HCT116 (cell line): Measurements from ENCODE around the gene COLEC11.

Experiments used
- EZH2 ChIP-seq: fragments of 200-600 bp; sonication (generic); IDR thresholded peaks from 2 replicates; pipeline ENCODE4 v1.6.1; 2017; ENCODE audit warnings: antibody characterized with exemption, mixed run types
- EZH2phosphoT487 ChIP-seq: fragments of 200-600 bp; IDR thresholded peaks from 2 replicates; pipeline ENCODE4 v1.6.1; 2018; ENCODE audit warnings: antibody characterized with exemption, borderline replicate concordance
- JUND ChIP-seq: IDR thresholded peaks from 2 replicates; pipeline ENCODE4 v1.6.1; 2012
- POLR2A ChIP-seq: IDR thresholded peaks from 2 replicates; pipeline ENCODE4 v1.7.0; 2011; ENCODE audit warnings: borderline replicate concordance; ENCODE audit not compliant: insufficient read depth, insufficient read length; ENCODE audit errors: extremely low read depth
- POLR2AphosphoS5 ChIP-seq: IDR thresholded peaks from 2 replicates; pipeline ENCODE4 v1.6.1; 2011; ENCODE audit warnings: mild to moderate bottlenecking, low read depth, low read length, moderate library complexity
- RAD21 ChIP-seq: IDR thresholded peaks from 2 replicates; pipeline ENCODE4 v1.6.1; 2012; ENCODE audit warnings: low read depth, mild to moderate bottlenecking
- SP1 ChIP-seq: IDR thresholded peaks from 2 replicates; pipeline ENCODE4 v1.6.1; 2012; ENCODE audit warnings: low read depth
- TCF7L2 ChIP-seq: IDR thresholded peaks from 2 replicates; pipeline ENCODE4 v1.7.0; 2011; ENCODE audit warnings: borderline replicate concordance, inconsistent platforms; ENCODE audit not compliant: insufficient read depth, insufficient read length; ENCODE audit errors: extremely low read depth
- YY1 ChIP-seq: IDR thresholded peaks from 2 replicates; pipeline ENCODE4 v1.6.1; 2011; ENCODE audit warnings: low read length, low read depth, moderate library complexity, mild to moderate bottlenecking; ENCODE audit not compliant: insufficient replicate concordance; ENCODE audit errors: extremely low read depth
- ZNF274 ChIP-seq: fragments of 200-500 bp; sonication (Bioruptor generic); IDR thresholded peaks from 2 replicates; pipeline ENCODE4 v1.6.1; 2014; ENCODE audit warnings: mild to moderate bottlenecking, low read depth, low read length, inconsistent platforms
- TF ChIP-seq, protein P1 (sequence below), 3 experiments: fragments of 200-600 bp in 1 of 3; sonication (generic) in 1 of 3; IDR thresholded peaks in 2 of 3; conservative IDR thresholded peaks in 1 of 3; 2 replicates each; pipeline ENCODE4 v1.5.1; 2012 to 2017; ENCODE audit warnings: low read depth in 2 of 3, low read length in 2 of 3, antibody characterized with exemption in 1 of 3, borderline replicate concordance in 1 of 3, control low read depth in 1 of 3, mild to moderate bottlenecking in 1 of 3, mixed read lengths in 1 of 3, mixed run types in 1 of 3, moderate library complexity in 1 of 3; ENCODE audit not compliant: insufficient read depth in 1 of 3
- TF ChIP-seq, protein P2 (sequence below): IDR thresholded peaks from 2 replicates; pipeline ENCODE4 v1.6.1; 2012; ENCODE audit warnings: low read depth
- TF ChIP-seq, protein P3 (sequence below): IDR thresholded peaks from 2 replicates; pipeline ENCODE4 v1.6.1; 2012
- TF ChIP-seq, protein P4 (sequence below): IDR thresholded peaks from 2 replicates; pipeline ENCODE4 v1.6.1; 2012

DNA sequence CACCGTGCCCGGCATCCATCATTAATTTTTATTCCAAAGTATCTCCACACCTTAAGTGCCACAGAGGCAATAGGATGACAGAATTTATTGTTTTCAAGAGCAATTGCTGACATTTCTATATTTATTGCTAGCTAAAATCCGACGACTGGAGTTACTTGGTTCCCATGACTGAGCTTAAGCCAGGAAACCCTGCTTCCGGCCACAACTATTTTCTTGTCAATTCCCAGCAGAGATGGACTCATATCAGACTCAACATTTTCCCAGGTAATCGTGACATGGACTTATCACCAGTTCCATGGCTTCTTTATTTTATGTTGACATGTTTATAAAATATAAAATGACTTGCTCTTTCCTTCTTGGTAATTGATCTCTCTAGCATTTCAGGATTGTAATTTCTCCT lies 87.9 kb downstream of the COLEC11 start:
- TF ChIP-seq ZNF274 (no peak), POLR2AphosphoS5 (no peak), POLR2A (no peak), TCF7L2 (no peak), EZH2 (no peak), YY1 (no peak), EZH2phosphoT487 (no peak), RAD21 (no peak), SP1 (no peak), JUND (no peak)
- TF ChIP-seq, protein P1, sequence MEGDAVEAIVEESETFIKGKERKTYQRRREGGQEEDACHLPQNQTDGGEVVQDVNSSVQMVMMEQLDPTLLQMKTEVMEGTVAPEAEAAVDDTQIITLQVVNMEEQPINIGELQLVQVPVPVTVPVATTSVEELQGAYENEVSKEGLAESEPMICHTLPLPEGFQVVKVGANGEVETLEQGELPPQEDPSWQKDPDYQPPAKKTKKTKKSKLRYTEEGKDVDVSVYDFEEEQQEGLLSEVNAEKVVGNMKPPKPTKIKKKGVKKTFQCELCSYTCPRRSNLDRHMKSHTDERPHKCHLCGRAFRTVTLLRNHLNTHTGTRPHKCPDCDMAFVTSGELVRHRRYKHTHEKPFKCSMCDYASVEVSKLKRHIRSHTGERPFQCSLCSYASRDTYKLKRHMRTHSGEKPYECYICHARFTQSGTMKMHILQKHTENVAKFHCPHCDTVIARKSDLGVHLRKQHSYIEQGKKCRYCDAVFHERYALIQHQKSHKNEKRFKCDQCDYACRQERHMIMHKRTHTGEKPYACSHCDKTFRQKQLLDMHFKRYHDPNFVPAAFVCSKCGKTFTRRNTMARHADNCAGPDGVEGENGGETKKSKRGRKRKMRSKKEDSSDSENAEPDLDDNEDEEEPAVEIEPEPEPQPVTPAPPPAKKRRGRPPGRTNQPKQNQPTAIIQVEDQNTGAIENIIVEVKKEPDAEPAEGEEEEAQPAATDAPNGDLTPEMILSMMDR (IDR thresholded peaks at IDR 0.05 in 2 of 3, conservative IDR thresholded peaks at IDR 0.05 in 1 of 3; ENCODE audit: borderline replicate concordance in 1 of 3, insufficient read depth in 1 of 3, low read depth in 2 of 3, low read length in 2 of 3): no peak
- TF ChIP-seq, protein P2, sequence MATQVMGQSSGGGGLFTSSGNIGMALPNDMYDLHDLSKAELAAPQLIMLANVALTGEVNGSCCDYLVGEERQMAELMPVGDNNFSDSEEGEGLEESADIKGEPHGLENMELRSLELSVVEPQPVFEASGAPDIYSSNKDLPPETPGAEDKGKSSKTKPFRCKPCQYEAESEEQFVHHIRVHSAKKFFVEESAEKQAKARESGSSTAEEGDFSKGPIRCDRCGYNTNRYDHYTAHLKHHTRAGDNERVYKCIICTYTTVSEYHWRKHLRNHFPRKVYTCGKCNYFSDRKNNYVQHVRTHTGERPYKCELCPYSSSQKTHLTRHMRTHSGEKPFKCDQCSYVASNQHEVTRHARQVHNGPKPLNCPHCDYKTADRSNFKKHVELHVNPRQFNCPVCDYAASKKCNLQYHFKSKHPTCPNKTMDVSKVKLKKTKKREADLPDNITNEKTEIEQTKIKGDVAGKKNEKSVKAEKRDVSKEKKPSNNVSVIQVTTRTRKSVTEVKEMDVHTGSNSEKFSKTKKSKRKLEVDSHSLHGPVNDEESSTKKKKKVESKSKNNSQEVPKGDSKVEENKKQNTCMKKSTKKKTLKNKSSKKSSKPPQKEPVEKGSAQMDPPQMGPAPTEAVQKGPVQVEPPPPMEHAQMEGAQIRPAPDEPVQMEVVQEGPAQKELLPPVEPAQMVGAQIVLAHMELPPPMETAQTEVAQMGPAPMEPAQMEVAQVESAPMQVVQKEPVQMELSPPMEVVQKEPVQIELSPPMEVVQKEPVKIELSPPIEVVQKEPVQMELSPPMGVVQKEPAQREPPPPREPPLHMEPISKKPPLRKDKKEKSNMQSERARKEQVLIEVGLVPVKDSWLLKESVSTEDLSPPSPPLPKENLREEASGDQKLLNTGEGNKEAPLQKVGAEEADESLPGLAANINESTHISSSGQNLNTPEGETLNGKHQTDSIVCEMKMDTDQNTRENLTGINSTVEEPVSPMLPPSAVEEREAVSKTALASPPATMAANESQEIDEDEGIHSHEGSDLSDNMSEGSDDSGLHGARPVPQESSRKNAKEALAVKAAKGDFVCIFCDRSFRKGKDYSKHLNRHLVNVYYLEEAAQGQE: no peak
- TF ChIP-seq, protein P3, sequence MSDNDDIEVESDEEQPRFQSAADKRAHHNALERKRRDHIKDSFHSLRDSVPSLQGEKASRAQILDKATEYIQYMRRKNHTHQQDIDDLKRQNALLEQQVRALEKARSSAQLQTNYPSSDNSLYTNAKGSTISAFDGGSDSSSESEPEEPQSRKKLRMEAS: no peak
- TF ChIP-seq, protein P4, sequence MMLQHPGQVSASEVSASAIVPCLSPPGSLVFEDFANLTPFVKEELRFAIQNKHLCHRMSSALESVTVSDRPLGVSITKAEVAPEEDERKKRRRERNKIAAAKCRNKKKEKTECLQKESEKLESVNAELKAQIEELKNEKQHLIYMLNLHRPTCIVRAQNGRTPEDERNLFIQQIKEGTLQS: no peak
